Osteoblast (primary cell): ENCODE results near the gene EGLN2. TPM values are rescaled to one million over a fixed set of nuclear protein-coding genes. Genes with fewer than 3 reads are reported as not detected.
"Not testable (repeated sequence)": the region's sequence is repeated elsewhere in the genome, so short reads cannot be mapped to it uniquely, and the experiment has no call there.

Experiments used
- DNase-seq: peaks from one replicate; pipeline ENCODE4 v3.0.0; 2011; ENCODE audit warnings: low spot score, mixed read lengths; ENCODE audit not compliant: insufficient read length; ENCODE audit errors: missing footprints
- H2AFZ ChIP-seq: 2 replicates; pipeline ENCODE4 v1.6.0; 2011; ENCODE audit warnings: mild to moderate bottlenecking, low read length
- H3K27ac ChIP-seq: 2 replicates; pipeline ENCODE4 v1.5.1; 2011; ENCODE audit warnings: mild to moderate bottlenecking, low read depth, low read length, moderate library complexity
- H3K27me3 ChIP-seq: 2 replicates; pipeline ENCODE4 v1.6.0; 2012; ENCODE audit warnings: mild to moderate bottlenecking, control low read depth, inconsistent platforms, low read length, moderate library complexity; ENCODE audit not compliant: insufficient read depth
- H3K36me3 ChIP-seq: 2 replicates; pipeline ENCODE4 v1.5.1; 2011; ENCODE audit warnings: mild to moderate bottlenecking, low read length, control low read depth, moderate library complexity; ENCODE audit not compliant: insufficient read depth
- H3K4me1 ChIP-seq: 2 replicates; pipeline ENCODE4 v1.5.1; 2011; ENCODE audit warnings: mild to moderate bottlenecking, low read length, control low read depth, moderate library complexity; ENCODE audit not compliant: insufficient read depth
- H3K4me2 ChIP-seq: 2 replicates; pipeline ENCODE4 v1.6.0; 2011; ENCODE audit warnings: mild to moderate bottlenecking, low read length; ENCODE audit not compliant: insufficient read depth
- H3K4me3 ChIP-seq: fragments of 200-600 bp; sonication (generic); 3 replicates; pipeline ENCODE4 v1.5.1; 2012; ENCODE audit warnings: mild to moderate bottlenecking, low read length, inconsistent platforms; ENCODE audit not compliant: insufficient read depth
- H3K79me2 ChIP-seq: 2 replicates; pipeline ENCODE4 v1.6.0; 2012; ENCODE audit warnings: mild to moderate bottlenecking, low read length, control low read depth, inconsistent platforms; ENCODE audit not compliant: insufficient read depth
- H3K9me3 ChIP-seq: 2 replicates; pipeline ENCODE4 v1.5.1; 2011; ENCODE audit warnings: low read depth, low read length, control low read depth
- H4K20me1 ChIP-seq: 2 replicates; pipeline ENCODE4 v1.6.0; 2012; ENCODE audit warnings: mild to moderate bottlenecking, low read length, control low read depth; ENCODE audit not compliant: insufficient read depth
- CTCF ChIP-seq: IDR thresholded peaks from 2 replicates; pipeline ENCODE4 v1.5.1; 2011; ENCODE audit warnings: mild to moderate bottlenecking, low read depth, low read length, moderate library complexity; ENCODE audit errors: extremely low read depth
- total RNA-seq: library from RNA; depleted of rRNA; stranded (reverse); fragments of >200 nt; gene quantifications from 2 replicates; pipeline ENCODE4 v1.2.3, GENCODE V29; 2012

Gene EGLN2
- total RNA-seq, 1 donor = 69.8 TPM

- Histone ChIP-seq H3K27me3 (no peaks in the 10 kb centered on the region), H3K79me2 (peaks cover 4% of the 10 kb centered on the region), H3K27ac (no peak overlapping the region), H3K4me3 (no peak overlapping the region), H3K9me3 (no peaks in the 10 kb centered on the region), H3K36me3 (no peaks in the 10 kb centered on the region), H3K4me1 (peaks cover 12% of the 10 kb centered on the region), H2AFZ (no peak overlapping the region), H3K4me2 (no peak overlapping the region), H4K20me1 (no peaks in the 10 kb centered on the region)
- no peak for TF ChIP-seq CTCF
- no peak for DNase-seq
Measured at GRCh38 chr19:40781140-40781539, 17.9 kb upstream of the EGLN2 start.

- no peak for DNase-seq
- H4K20me1 ChIP-seq = no peaks in the 10 kb centered on the region
- no peaks in the 10 kb centered on the region for H3K36me3 ChIP-seq
- H2AFZ ChIP-seq = no peak overlapping the region
- H3K4me2 ChIP-seq = no peak overlapping the region
- TF ChIP-seq CTCF = no peak
- H3K9me3 ChIP-seq = no peaks in the 10 kb centered on the region
- H3K79me2 ChIP-seq = peaks cover 4% of the 10 kb centered on the region
- H3K4me1 ChIP-seq = peaks cover 6% of the 10 kb centered on the region
- no peak overlapping the region for H3K4me3 ChIP-seq
- no peak overlapping the region for H3K27ac ChIP-seq
- no peaks in the 10 kb centered on the region for H3K27me3 ChIP-seq
Measured at GRCh38 chr19:40783711-40784110, 15.3 kb upstream of the EGLN2 start.

GRCh38 chr19:40784146-40784545, 14.8 kb upstream of the EGLN2 start:
- not testable (repeated sequence) for H3K27ac ChIP-seq, H3K4me2 ChIP-seq, H3K27me3 ChIP-seq, H3K79me2 ChIP-seq, H3K4me3 ChIP-seq, H4K20me1 ChIP-seq, H2AFZ ChIP-seq, H3K4me1 ChIP-seq, DNase-seq, H3K9me3 ChIP-seq, H3K36me3 ChIP-seq

- H3K9me3 ChIP-seq = no peaks in the 10 kb centered on the region
- no peak for TF ChIP-seq CTCF
- H3K27ac ChIP-seq = no peak overlapping the region
- no peak for DNase-seq
- no peak overlapping the region for H3K4me3 ChIP-seq
- H3K4me1 ChIP-seq = no peaks in the 10 kb centered on the region
- no peak overlapping the region for H2AFZ ChIP-seq
- H3K4me2 ChIP-seq = no peak overlapping the region
- no peaks in the 10 kb centered on the region for H3K79me2 ChIP-seq
- no peaks in the 10 kb centered on the region for H4K20me1 ChIP-seq
- H3K27me3 ChIP-seq = no peaks in the 10 kb centered on the region
- no peaks in the 10 kb centered on the region for H3K36me3 ChIP-seq
Measured at GRCh38 chr19:40785526-40785925, 13.5 kb upstream of the EGLN2 start.
